Smooth muscle cell (in vitro differentiated cells): ENCODE data around the gene USP38. TPM values are rescaled to one million over a fixed set of nuclear protein-coding genes. Genes with fewer than 3 reads are reported as not detected.

Experiments used
- DNase-seq: peaks from one replicate; lab custom pipeline; 2025; ENCODE audit not compliant: unreplicated experiment; lab: John Stamatoyannopoulos, UW
- H2AFZ ChIP-seq: fragments of 200-600 bp; sonication (generic); 2 replicates; pipeline ENCODE4 v1.6.0; 2016; ENCODE audit warnings: antibody characterized with exemption, low read depth, mild to moderate bottlenecking
- H3F3A ChIP-seq: fragments of 200-600 bp; sonication (generic); 2 replicates; pipeline ENCODE4 v1.6.0; 2017; ENCODE audit warnings: antibody characterized with exemption, low read depth
- H3K27ac ChIP-seq: fragments of 200-600 bp; sonication (generic); 2 replicates; pipeline ENCODE4 v1.5.1; 2016; ENCODE audit warnings: low read depth, mild to moderate bottlenecking
- H3K27me3 ChIP-seq: fragments of 200-600 bp; sonication (generic); 2 replicates; pipeline ENCODE4 v1.6.1; 2016; ENCODE audit warnings: low read depth, mild to moderate bottlenecking
- H3K36me3 ChIP-seq: fragments of 200-600 bp; sonication (generic); 2 replicates; pipeline ENCODE4 v1.5.1; 2016; ENCODE audit warnings: low read depth
- H3K4me1 ChIP-seq: fragments of 200-600 bp; sonication (generic); 2 replicates; pipeline ENCODE4 v1.5.1; 2016; ENCODE audit warnings: low read depth
- H3K4me2 ChIP-seq: fragments of 200-600 bp; sonication (generic); 2 replicates; pipeline ENCODE4 v1.6.0; 2016; ENCODE audit warnings: mild to moderate bottlenecking
- H3K4me3 ChIP-seq: fragments of 200-600 bp; sonication (generic); 2 replicates; pipeline ENCODE4 v1.5.1; 2016; ENCODE audit warnings: mild to moderate bottlenecking
- H3K79me2 ChIP-seq: fragments of 200-600 bp; sonication (generic); 2 replicates; pipeline ENCODE4 v1.6.0; 2016; ENCODE audit warnings: low read depth, mild to moderate bottlenecking
- H3K9ac ChIP-seq: fragments of 200-600 bp; sonication (generic); 2 replicates; pipeline ENCODE4 v1.6.0; 2016; ENCODE audit warnings: low read depth
- H3K9me3 ChIP-seq: fragments of 200-600 bp; sonication (generic); replicated peaks from 2 replicates; pipeline ENCODE4 v1.5.1; 2016; ENCODE audit warnings: low read depth
- H4K20me1 ChIP-seq: fragments of 200-600 bp; sonication (generic); 2 replicates; pipeline ENCODE4 v1.6.0; 2016; ENCODE audit warnings: low read depth
- CTCF ChIP-seq: fragments of 200-600 bp; sonication (generic); IDR thresholded peaks from 2 replicates; pipeline ENCODE4 v1.5.1; 2017; ENCODE audit warnings: borderline replicate concordance, mild to moderate bottlenecking, antibody characterized with exemption; ENCODE audit not compliant: insufficient read depth, poor library complexity, severe bottlenecking
- WGBS: methylation state at CpG from one replicate; pipeline ENCODE4 v1.1.7; 2016; ENCODE audit warnings: low lambda C conversion rate; 5-methylcytosine and 5-hydroxymethylcytosine counted together
- polyA plus RNA-seq: library from polyadenylated mRNA; unstranded; fragments of >200 nt; fragmentation: Nextera tagmentation; extraction: Ambion mirVana; gene quantifications from 2 replicates; pipeline ENCODE4 v1.2.1, GENCODE V29; 2016
- total RNA-seq: library from RNA; depleted of rRNA; stranded (reverse); fragments of >200 nt; gene quantifications from 2 replicates; pipeline ENCODE4 v1.2.3, GENCODE V29; 2014

The USP38 gene
- total and polyA plus RNA-seq, 2 experiments from 2014 or later, result 8.3 to 23.0 TPM

- no peaks in the 10 kb centered on the region for H3K27me3 ChIP-seq
- H3K9ac ChIP-seq, result no peak overlapping the region
- WGBS, result 26% methylated on average over 2 of the region's 2 CpGs
- H3F3A ChIP-seq, result no peaks in the 10 kb centered on the region
- no peak overlapping the region for H3K4me3 ChIP-seq
- no peak overlapping the region for H3K27ac ChIP-seq
- DNase-seq, result no peak
- H3K79me2 ChIP-seq, result no peaks in the 10 kb centered on the region
- no peaks in the 10 kb centered on the region for H4K20me1 ChIP-seq
- no peak overlapping the region for H3K4me2 ChIP-seq
- no peak overlapping the region for H2AFZ ChIP-seq
- no peaks in the 10 kb centered on the region for H3K9me3 ChIP-seq
- no peaks in the 10 kb centered on the region for H3K4me1 ChIP-seq
- peak; percentile 6 for TF ChIP-seq CTCF
- no peaks in the 10 kb centered on the region for H3K36me3 ChIP-seq
These were observed 85.6 kb downstream of the USP38 start for GRCh38 chr4:143270256-143270838.

Other genes with a start within 250 kb of the USP38 start
- gene GAB1, start 152.0 kb downstream of the USP38 start, total RNA-seq, result 17.5 and 22.5 TPM in 2 replicates
- gene GAB1, start 152.0 kb downstream of the USP38 start, polyA plus RNA-seq, result 0.50 and 3.0 TPM in 2 replicates